Stimulated activated CD4-positive, alpha-beta T cell treated with anti-CD3 and anti-CD28 coated beads, Interleukin-12 subunit alpha, Interleukin-12 subunit beta, amount 100 ng/mL, for 24 hours (primary cell): ENCODE measurements around the gene PSMG2.
A peak's percentile ranks its signal among the peaks of the same experiment; 100 is the strongest.
"Not testable (repeated sequence)": the region's sequence is repeated elsewhere in the genome, so short reads cannot be mapped to it uniquely, and the experiment has no call there.

Source experiments
- DNase-seq, 2 experiments: peaks; one replicate each; pipeline ENCODE4 v3.0.0-alpha.2; 2020; ENCODE audit warnings: low read depth in 2 of 2

Gene PSMG2

DNA sequence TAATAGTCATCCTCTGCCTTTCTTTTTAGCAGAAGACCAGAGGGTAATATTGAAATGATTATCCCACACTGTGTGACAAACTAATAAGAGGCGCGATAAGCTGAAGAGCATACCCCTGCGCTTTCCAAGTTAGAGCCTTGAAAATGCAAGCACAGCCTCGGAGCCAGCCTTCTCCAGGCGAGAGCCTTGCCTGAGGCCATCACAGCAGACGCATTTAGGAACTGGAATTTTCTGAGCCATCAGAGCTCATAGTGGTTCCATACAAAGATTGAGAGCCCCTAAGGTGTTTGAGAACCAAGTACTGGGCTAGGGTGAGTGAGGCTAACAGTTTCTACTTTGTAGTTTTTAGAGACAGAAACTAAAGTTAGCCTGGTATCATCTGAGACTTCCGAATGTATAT, 19.9 kb downstream of the PSMG2 start:
- no peak for DNase-seq

DNA sequence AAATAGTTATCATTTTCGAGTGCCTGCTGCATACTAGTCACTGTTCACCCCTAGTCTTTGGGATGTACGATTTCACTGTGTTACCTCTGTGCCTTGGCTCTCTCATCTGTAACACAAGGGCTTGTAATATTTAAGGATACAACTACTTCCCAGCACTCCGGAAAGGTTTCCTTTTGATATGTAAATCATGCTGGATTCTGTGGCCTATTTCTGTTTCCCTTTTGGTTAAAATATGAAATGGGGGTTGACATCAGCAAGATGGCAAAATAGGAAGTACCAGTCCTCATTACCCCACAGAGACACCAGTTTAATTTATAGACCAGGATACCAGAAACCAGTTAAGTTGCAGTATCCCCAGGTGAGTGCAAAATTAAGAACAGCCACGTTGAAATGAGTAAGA, 23.5 kb downstream of the PSMG2 start:
- no peak for DNase-seq

DNA sequence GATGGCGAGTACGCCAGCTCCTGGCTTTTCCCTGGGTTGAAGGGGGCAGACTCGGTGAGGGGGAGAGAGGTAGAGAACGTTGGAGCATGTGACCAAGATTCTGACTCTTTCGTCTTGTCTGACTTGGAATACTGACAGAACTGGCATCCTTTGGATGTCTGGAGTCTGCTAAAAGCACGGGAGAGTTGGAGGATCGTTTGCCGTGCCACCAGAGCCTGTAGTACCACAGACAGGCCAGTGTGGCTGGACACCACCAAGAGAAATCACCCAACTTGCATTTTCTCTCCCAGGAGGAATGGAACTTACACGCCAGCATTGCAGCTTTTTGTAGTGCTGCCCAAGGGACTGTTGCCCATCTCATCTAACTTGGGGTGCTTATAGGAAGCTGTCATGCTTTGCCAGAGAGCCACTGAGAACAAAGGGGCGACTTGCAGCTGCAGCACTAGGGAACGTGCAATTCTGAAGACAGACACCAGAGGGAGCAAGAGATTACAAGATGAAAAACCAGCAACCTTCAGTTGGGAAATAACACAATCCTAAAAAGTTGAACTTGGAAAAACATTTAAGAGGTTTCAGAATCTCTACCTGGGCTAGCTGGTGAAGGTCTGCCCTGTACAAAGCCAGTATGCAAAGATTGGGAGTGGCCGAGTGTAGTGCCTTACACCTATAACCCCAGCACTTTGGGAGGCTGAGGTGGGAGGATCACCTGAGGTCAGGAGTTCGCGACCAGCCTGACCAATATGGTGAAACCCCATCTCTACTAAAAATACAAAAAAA, 24.1 kb downstream of the PSMG2 start:
- DNase-seq, result peak in 1 of 2 experiments; percentile 35

DNA sequence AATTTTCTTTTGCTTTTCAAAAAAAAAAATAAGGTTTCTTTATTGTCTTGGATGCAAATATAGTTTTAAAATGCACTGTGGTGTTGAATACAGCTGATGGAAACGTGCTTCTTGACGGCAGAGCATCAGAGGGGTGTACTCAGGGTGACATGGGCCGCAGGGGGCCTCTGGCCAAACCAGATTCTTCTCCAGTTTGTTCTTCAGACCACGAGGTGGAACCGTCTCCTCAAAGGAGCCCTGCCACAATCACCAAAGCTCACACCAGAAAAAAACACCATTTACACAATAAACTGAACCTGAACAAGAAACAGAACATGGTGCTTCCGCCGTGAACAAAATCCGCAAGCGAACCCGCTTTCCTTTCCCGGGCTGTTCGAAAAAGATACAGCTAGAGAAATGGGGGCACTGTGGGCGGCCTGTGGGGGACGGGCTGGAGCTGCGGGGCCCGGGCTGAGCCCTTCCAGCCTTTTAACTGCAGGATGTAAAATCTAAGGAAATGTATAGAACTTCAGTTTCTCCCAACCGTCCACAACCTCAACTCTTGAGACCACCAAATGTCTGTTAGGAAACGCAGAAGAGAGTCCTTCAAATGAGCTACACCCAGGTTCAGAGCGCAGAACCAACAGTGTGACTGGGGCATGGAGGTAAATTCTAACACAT, 34.5 kb downstream of the PSMG2 start:
- no peak for DNase-seq

DNA sequence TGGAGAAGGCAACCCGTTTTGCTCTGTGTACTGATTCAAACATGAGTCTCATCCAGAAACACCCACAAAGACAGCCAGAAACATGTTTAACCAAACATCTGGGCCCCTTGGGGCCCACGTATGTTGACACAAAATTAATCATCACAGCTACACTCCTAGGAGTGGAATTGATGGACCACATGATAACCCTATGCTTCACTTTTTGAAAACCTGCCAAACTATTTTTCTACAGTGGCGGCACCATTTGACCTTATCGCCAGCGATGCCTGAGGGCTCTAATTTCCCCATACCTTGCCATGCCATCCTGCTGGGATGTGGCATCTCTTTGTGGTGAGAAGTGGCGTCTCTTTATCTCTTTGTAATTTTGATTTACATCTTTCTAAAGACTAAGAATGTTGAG, 38.5 kb downstream of the PSMG2 start:
- DNase-seq, result no peak

DNA sequence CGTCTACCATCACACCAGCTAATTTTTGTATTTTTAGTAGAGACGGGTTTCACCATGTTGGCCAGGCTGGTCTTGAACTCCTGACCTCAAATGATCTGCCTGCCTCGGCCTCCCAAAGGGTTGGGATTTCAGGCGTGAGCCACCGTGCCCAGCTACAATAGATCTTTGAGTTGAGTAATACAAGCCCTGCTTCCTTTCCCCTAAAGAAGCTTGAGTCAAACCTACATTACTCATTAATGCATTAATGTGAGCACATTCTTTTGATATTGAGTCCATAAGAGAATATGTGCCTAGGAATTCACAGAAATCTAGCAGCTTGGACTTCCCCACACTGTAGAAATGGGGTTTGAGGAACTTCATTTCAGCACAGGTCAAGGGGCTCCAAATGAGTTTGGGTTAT, 39.6 kb downstream of the PSMG2 start:
- no peak for DNase-seq

DNA sequence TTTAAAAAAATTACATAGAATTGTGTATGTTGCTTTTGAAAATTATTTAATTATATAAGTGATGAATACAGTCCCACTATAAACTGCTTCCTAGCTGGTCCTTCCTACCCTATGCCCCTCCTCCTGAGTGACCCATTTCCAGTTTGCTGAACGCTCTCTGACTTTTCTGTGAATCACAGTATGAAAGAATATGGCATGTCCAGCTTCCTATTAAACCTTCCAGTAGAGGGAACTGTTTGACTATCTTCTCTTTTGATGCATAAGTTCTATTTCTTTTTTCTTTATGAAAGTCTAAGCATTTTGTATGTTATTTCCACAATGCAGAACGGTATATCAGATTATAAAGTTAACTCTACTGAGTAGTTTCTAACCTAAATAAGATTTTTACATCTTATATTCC, 41.3 kb downstream of the PSMG2 start:
- DNase-seq, result no peak

DNA sequence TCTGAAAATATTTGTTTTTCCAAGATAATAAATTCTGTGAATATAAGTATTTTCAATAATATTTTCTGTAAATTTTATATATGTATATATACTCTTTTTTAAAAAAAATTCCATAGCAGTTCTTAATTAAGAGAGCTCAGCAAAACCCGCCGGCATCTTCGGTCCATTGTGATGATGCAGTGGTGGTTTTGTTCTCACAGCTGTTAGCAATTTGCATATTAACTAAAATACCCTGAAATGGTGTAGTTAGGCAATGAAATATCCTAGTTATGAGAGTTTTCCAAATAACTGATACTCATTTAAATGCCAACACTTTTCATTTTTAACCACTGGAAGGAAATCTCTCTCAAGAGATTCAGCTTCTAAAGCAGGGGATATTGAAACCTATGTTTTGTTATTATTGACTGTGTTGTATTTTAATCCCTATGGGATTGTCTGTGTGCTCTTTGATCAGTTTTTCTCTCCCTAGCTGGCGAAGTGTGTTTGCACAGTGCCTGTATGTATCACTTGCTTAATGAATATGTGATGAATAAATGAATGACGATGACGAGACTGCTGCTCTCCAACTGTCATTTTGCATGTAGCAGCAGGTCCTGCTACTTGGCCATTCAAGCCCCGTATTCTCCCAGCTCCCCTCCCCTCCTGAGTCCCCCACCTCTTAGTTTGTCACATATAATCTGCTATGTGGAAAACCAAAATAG, 42.4 kb downstream of the PSMG2 start:
- DNase-seq, result no peak

DNA sequence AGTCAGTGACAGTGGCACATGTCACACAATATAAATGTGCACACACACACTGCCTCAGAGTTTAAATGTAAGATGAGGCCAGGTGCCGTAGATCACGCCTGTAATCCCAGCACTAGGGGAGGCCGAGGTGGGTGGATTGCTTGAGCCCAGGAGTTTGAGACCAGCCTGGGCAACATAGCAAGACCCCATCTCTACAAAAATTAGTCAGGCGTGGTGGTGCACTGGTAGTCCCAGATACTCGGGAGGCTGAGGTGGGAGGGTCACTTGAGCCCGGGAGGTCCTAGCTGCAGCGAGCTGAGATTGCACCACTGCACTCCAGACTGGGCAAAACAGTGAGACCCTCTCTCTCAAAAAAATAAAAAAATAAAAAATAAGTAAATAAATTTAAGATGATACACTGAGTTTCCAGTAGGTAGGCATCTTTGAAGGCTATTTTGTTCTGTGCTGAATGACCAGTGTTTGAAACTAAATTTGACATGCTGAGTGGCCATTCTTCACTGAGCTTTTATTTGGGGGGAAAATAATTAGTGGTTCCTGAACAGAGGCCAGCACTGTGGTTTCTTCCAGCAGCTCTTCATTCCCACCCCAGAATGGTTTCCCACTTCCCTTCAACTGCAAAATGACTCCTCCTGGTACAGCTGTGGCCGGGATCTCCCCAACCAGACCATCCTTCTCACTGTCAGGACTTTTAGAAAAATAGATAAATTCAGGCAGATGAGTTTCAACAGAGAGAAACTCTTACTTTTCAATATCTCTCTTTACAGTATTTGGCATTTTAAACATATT, 44.9 kb downstream of the PSMG2 start:
- DNase-seq, result no peak

DNA sequence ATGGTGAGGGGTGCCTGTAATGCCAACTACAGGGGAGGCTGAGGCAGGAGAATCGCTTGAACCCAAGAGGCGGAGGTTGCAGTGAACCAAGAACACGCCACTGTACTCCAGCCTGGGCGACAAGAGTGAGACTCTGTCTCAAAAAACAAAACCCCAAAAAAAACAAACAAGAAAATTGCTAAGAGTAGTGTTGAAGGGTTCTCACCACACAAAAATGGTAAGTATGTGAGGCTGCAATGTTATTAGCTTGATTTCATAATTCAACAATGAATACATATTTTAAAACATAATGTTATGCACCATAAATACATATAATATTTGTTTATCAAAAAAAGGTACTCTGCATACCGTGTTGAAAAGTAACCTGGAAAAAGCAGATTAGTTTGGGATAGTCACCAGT, 45.8 kb downstream of the PSMG2 start:
- DNase-seq, result no peak

DNA sequence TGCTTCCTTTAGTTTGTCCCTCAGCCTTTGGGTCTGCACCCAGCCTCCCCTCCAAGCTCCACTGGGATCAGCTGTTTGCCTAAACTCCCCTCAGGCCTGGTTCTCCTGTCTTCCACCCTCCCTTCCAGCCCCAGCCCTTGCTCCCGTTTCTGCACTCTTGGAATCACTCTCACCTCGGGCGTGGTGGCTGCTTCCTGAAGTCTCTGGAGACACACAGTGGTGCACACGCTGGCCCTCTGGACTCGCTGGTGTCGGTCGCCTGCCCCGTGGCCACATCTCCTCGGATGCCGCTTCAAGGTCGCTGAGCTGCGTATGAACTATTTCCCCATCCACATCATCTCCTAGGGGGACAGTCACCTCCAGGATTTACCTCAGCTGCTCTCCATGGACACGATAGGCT, 46.3 kb downstream of the PSMG2 start:
- no peak for DNase-seq

DNA sequence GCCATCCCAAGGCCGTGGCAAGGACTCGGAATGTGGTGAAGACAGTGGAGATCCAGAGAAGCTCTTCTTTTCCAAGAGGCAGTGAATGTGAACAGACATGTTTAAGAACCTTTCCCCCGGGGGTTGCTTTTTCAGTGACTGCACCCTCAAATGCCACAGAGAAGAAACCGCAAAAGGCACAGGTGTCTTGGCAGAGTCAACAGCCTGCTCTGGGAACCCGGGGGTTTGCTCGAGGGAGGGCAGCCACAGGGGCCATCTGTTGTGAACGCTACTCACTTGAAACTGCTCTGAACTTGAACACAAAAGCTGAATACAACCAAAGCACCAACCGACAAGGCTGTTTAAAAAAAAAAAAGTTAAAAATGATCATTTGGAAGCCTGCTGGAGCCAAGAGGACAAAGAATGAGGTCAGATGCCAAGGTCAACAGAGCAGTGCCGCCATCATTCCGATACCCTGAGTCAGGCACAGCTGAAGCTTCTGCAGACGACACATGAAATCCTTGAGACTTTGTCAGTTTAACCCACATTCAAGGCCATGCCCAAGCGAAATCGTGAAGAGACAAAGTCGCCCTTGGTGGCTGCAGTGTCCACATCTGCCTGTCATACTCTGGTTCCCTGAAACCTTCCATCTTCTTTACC, 47.4 kb downstream of the PSMG2 start:
- peak in 1 of 2 experiments; percentile 10 for DNase-seq

DNA sequence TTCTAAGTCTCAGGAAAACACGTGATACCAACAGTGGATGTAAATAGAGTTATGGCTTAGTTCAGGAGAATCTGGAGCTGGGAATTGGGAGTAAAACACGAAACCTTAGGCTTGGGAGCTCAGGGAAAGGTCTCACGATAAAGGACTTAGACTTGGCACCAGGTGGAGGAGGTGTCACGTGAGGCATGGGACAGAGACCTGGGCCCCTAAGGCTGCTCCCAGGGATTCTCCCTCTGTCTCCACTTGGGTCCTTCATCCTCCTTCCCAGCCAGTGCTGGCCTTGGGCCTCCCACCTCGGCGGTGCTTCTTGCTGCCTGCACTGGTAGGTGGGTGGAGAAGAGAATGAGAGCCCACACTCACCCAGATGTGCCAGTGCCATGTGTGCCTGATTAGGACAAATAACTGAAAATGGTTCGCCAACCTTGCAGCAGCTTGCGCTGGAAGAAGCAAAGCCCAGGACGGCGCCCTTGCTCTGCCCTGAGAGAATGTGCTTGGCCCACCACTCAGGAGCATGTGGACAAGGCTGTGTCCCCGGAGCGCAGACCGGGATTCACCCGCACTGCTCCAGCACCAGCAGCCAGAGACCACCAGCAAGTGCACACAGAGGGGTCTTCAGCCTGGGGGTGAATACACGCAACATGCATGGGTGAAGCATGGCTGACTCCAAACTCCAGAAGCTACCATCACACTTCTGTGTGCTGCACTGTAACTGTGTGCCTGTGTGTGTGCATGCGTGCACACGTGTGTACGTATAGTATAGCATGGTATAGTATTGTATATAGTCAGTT, 48.1 kb downstream of the PSMG2 start:
- DNase-seq, result no peak

DNA sequence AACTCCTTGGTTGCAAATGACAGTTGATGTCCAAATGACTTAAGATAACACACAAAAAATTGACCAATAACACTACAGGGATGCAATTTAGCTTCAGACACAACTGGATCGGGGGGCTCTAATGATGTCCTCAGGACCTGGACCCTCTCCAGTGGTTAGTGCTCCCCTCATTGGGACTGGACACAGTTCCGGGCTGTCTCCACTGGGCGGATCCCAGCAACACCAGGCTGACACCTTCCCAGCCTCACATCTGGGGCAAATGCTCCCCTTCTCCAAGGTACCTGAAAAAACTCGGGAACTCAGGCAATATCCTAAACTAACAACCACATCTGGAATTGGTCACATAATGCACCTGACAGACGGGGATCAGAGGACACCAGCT, 48.7 kb downstream of the PSMG2 start:
- DNase-seq, result no peak

DNA sequence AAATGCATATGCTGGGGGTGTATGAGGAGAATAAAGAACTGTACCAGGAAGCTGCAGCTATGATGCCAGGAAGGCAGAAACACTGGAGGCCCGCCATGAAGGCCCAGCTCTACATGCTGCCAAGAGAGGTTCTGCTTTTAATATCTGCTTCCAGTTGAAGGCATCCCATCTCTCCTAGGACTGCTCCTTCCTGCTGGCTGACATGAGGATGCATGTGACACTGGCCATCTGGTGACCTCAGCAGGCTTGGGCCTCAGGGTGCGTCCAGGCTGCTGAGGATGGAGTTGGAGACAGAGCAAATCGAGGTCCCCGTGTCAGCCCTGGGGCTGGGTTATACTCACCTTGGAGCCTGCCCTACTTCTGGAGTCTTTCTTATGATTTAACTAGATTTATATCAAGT, 49.0 kb downstream of the PSMG2 start:
- DNase-seq, result no peak

DNA sequence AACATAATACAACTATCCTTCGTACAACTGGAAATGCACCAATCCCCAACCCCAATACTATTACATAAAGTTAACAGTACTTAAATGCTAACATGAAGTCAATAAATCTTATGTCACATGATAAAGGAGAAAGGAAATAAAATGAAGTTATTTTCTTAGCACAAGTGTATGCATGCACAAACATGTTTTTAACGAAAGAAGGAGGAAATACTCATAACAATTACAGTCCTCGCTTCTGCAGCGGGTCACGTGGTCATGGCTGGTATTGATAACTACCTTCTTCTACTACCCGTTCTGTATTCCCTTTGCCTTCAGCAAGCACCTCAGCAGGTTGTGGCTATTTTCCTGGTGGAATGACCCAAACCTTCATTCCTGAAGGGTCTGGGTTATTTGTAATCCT, 51.7 kb downstream of the PSMG2 start:
- DNase-seq, result no peak

DNA sequence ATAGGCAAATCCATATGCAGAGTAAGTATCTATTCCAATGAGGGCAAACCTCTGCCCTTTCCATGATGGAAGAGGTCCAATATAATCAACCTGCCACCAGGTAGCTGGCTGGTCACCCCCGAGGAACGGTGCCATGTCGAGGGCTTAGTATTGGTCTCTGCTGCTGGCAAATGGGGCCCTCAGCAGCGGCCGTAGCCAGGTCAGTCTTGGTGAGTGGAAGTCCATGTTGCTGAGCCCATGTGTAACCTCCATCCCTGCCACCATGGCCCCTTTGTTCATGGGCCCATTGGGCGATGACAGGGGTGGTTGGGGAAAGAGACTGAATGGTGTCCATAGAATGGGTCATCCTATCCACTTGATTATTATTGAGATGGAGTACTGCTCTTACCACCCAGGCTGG, 52.8 kb downstream of the PSMG2 start:
- DNase-seq, result not testable (repeated sequence)

DNA sequence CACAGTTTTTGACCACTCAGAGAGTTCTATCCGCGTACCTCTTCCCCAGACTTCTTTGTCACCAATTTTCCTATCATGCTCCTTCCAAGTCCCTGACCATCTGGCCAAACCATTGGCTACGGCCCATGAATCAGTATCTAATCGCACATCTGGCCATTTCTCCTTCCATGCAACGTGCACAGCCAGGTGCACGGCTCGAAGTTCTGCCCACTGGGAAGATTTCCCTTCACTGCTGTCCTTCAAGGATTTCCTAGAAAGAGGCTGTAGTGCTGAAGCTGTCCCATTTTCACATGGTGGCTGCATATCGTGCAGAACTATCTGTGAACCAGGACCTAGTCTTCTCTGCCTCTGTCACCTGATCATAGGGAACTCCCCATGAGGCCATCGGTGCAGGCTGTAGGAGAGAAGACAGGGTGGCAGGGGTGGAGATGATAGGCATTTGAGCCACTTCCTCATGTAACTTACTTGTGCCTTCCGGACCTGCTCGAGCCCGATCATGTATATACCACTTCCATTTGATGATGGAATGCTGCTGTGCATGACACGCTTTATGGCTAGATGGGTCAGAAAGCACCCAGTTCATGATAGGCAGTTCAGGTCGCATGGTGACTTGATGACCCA, 53.9 kb downstream of the PSMG2 start:
- DNase-seq, result not testable (repeated sequence)

DNA sequence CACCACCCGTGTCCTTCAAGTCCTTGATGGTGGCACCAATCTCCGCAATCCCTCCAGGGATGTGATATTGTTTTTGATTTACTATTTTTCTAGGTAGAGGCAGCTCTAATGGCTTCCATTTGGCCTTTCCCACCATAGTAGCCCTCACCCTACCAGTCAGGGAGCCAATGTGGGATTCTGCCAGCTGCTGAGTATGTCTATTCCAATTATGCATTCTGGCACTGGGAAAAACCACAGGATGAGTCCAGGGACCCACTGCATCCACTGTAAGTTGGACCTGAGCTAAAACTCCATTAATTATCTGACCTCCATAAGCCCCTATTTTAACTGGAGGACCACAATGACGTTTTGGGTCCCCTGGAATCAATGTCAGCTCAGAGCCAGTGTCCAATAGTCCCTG, 55.7 kb downstream of the PSMG2 start:
- DNase-seq, result not testable (repeated sequence)

DNA sequence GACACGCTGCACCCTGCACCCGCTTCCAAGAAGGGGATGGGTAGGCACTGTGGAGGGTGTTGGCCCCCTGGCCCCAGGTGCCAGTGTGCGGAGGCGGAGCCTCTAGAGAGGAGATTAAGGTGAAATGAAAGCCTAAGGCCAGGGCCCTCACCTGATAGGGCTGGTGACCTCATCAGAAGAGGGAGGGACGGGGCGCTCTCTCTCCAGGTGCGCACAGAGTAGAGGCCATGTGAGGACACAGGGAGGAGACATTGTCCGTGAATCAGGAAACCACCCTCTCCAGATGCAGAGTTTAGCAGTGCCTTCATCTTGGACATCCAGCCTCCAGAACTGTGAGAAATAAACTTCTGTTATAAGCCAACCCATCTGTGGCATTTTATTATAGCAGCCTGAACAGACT, 62.3 kb downstream of the PSMG2 start:
- no peak for DNase-seq
